ENCODE results near the gene LPP. TPM values are rescaled to one million over a fixed set of nuclear protein-coding genes. Genes with fewer than 3 reads are reported as not detected.

LPP gene
- total RNA-seq, 1 donor from 2014 or later: 23.1 TPM

GRCh38 chr3:188404701-188405100, 250.7 kb downstream of the LPP start:
- Mint-ChIP-seq H3K9me3 (ENCODE audit: unreplicated experiment) (no peaks in the 10 kb centered on the region), H3K36me3 (ENCODE audit: unreplicated experiment) (no peaks in the 10 kb centered on the region), H3K4me3 (ENCODE audit: unreplicated experiment) (no peak overlapping the region), H3K4me1 (ENCODE audit: low read depth, unreplicated experiment) (no peaks in the 10 kb centered on the region), H3K27me3 (ENCODE audit: unreplicated experiment) (no peaks in the 10 kb centered on the region), H3K27ac (ENCODE audit: unreplicated experiment) (no peak overlapping the region)
- no peak for TF ChIP-seq CTCF (IDR thresholded peaks at IDR 0.05; ENCODE audit: partially characterized antibody, unreplicated experiment)
- no peak for DNase-seq

GRCh38 chr3:188407158-188407880, 253.4 kb downstream of the LPP start:
- no peak overlapping the region for H3K4me3 Mint-ChIP-seq (ENCODE audit: unreplicated experiment)
- TF ChIP-seq CTCF (IDR thresholded peaks at IDR 0.05; ENCODE audit: partially characterized antibody, unreplicated experiment): no peak
- no peaks in the 10 kb centered on the region for H3K36me3 Mint-ChIP-seq (ENCODE audit: unreplicated experiment)
- no peaks in the 10 kb centered on the region for H3K9me3 Mint-ChIP-seq (ENCODE audit: unreplicated experiment)
- DNase-seq: no peak
- no peak overlapping the region for H3K27ac Mint-ChIP-seq (ENCODE audit: unreplicated experiment)
- no peaks in the 10 kb centered on the region for H3K4me1 Mint-ChIP-seq (ENCODE audit: low read depth, unreplicated experiment)
- no peaks in the 10 kb centered on the region for H3K27me3 Mint-ChIP-seq (ENCODE audit: unreplicated experiment)

- Mint-ChIP-seq H3K27ac (ENCODE audit: unreplicated experiment) (no peak overlapping the region), H3K4me1 (ENCODE audit: low read depth, unreplicated experiment) (no peaks in the 10 kb centered on the region), H3K9me3 (ENCODE audit: unreplicated experiment) (no peaks in the 10 kb centered on the region), H3K4me3 (ENCODE audit: unreplicated experiment) (no peak overlapping the region), H3K36me3 (ENCODE audit: unreplicated experiment) (no peaks in the 10 kb centered on the region), H3K27me3 (ENCODE audit: unreplicated experiment) (no peaks in the 10 kb centered on the region)
- no peak for DNase-seq
- no peak for TF ChIP-seq CTCF (IDR thresholded peaks at IDR 0.05; ENCODE audit: partially characterized antibody, unreplicated experiment)
Measured at GRCh38 chr3:188408831-188409230, 254.9 kb downstream of the LPP start.

- DNase-seq: no peak
- no peaks in the 10 kb centered on the region for H3K4me1 Mint-ChIP-seq (ENCODE audit: low read depth, unreplicated experiment)
- no peak overlapping the region for H3K4me3 Mint-ChIP-seq (ENCODE audit: unreplicated experiment)
- H3K27me3 Mint-ChIP-seq (ENCODE audit: unreplicated experiment): no peaks in the 10 kb centered on the region
- H3K36me3 Mint-ChIP-seq (ENCODE audit: unreplicated experiment): no peaks in the 10 kb centered on the region
- H3K27ac Mint-ChIP-seq (ENCODE audit: unreplicated experiment): no peak overlapping the region
- no peak for TF ChIP-seq CTCF (IDR thresholded peaks at IDR 0.05; ENCODE audit: partially characterized antibody, unreplicated experiment)
- H3K9me3 Mint-ChIP-seq (ENCODE audit: unreplicated experiment): no peaks in the 10 kb centered on the region
Measured at GRCh38 chr3:188411750-188412149, 257.8 kb downstream of the LPP start.

- no peak overlapping the region for H3K4me3 Mint-ChIP-seq (ENCODE audit: unreplicated experiment)
- H3K36me3 Mint-ChIP-seq (ENCODE audit: unreplicated experiment): no peaks in the 10 kb centered on the region
- no peaks in the 10 kb centered on the region for H3K4me1 Mint-ChIP-seq (ENCODE audit: low read depth, unreplicated experiment)
- H3K27me3 Mint-ChIP-seq (ENCODE audit: unreplicated experiment): no peaks in the 10 kb centered on the region
- no peak for TF ChIP-seq CTCF (IDR thresholded peaks at IDR 0.05; ENCODE audit: partially characterized antibody, unreplicated experiment)
- no peaks in the 10 kb centered on the region for H3K9me3 Mint-ChIP-seq (ENCODE audit: unreplicated experiment)
- H3K27ac Mint-ChIP-seq (ENCODE audit: unreplicated experiment): no peak overlapping the region
- no peak for DNase-seq
Measured at GRCh38 chr3:188415196-188415595, 261.2 kb downstream of the LPP start.

Data from glutamatergic neuron (in vitro differentiated cells).